PC-9 (cell line): ENCODE data around the gene FDPS. TPM values are rescaled to one million over a fixed set of nuclear protein-coding genes. Genes with fewer than 3 reads are reported as not detected.

Source experiments
- BruUV-seq: library from RNA; stranded (reverse); fragments of 400-500 nt; replicated peaks from 2 replicates; lab custom pipeline; 2021; lab: Mats Ljungman, UMichigan
- CTCF ChIA-PET: fragments of 300-600 bp; sonication (Branson Sonifier 250); formaldehyde crosslinking; loops from one replicate; lab custom pipeline; 2022; ENCODE audit warnings: antibody characterized with exemption; lab: Charles Lee
- POLR2A ChIA-PET: fragments of 300-600 bp; sonication (Branson Sonifier 250); formaldehyde crosslinking; loops from one replicate; lab custom pipeline; 2022; ENCODE audit warnings: antibody characterized with exemption; ENCODE audit not compliant: unreplicated experiment; lab: Charles Lee
- DNase-seq, 2 experiments: peaks; one replicate each; pipeline versions ENCODE4 v3.0.0 to v3.0.0-alpha.2; 2015 to 2022; ENCODE audit warnings: mixed read lengths in 1 of 2
- H2AFZ ChIP-seq: fragments of 200-600 bp; sonication (generic); 2 replicates; pipeline ENCODE4 v1.8.1; 2017; ENCODE audit warnings: antibody characterized with exemption
- H3F3A ChIP-seq: fragments of 200-600 bp; sonication (generic); 2 replicates; pipeline ENCODE4 v1.8.1; 2017; ENCODE audit warnings: antibody characterized with exemption, mild to moderate bottlenecking, low read depth; ENCODE audit not compliant: insufficient read depth
- H3K27ac ChIP-seq: fragments of 200-600 bp; sonication (generic); 2 replicates; pipeline ENCODE4 v1.6.1; 2016; ENCODE audit warnings: mixed run types
- H3K27me3 ChIP-seq: fragments of 200-600 bp; sonication (generic); 2 replicates; pipeline ENCODE4 v1.6.1; 2016; ENCODE audit warnings: low read depth, mixed run types; ENCODE audit not compliant: insufficient read depth
- H3K36me3 ChIP-seq: fragments of 200-600 bp; sonication (generic); 2 replicates; pipeline ENCODE4 v1.6.1; 2016; ENCODE audit warnings: low read depth, mixed run types
- H3K4me1 ChIP-seq: fragments of 200-600 bp; sonication (generic); replicated peaks from 2 replicates; pipeline ENCODE4 v1.6.1; 2016; ENCODE audit warnings: mixed run types; ENCODE audit not compliant: insufficient read depth
- H3K4me2 ChIP-seq: fragments of 200-600 bp; sonication (generic); 2 replicates; pipeline ENCODE4 v1.6.1; 2017; ENCODE audit warnings: mixed run types
- H3K4me3 ChIP-seq: fragments of 200-600 bp; sonication (generic); 2 replicates; pipeline ENCODE4 v1.6.1; 2016; ENCODE audit warnings: mixed run types
- H3K79me2 ChIP-seq: fragments of 200-600 bp; sonication (generic); 2 replicates; pipeline ENCODE4 v1.6.1; 2017; ENCODE audit warnings: low read depth, mixed run types
- H3K9me2 ChIP-seq: fragments of 200-600 bp; sonication (generic); 2 replicates; pipeline ENCODE4 v1.8.1; 2017; ENCODE audit warnings: mild to moderate bottlenecking; ENCODE audit not compliant: insufficient read depth
- H3K9me3 ChIP-seq: fragments of 200-600 bp; sonication (generic); 2 replicates; pipeline ENCODE4 v1.8.1; 2016; ENCODE audit warnings: low read depth; ENCODE audit not compliant: insufficient read depth
- H4K20me1 ChIP-seq: fragments of 200-600 bp; sonication (generic); 2 replicates; pipeline ENCODE4 v1.8.1; 2017; ENCODE audit not compliant: insufficient read depth
- CTCF ChIP-seq: fragments of 200-600 bp; sonication (generic); conservative IDR thresholded peaks from 2 replicates; pipeline ENCODE4 v1.6.1; 2017; ENCODE audit warnings: mixed run types, antibody characterized with exemption, mild to moderate bottlenecking, moderate library complexity
- EZH2 ChIP-seq: fragments of 200-600 bp; sonication (generic); IDR thresholded peaks from 2 replicates; pipeline ENCODE4 v1.8.0; 2017; ENCODE audit warnings: antibody characterized with exemption, low read depth
- intact Hi-C: fragments of 100-400 bp; cut with micrococcal nuclease; formaldehyde crosslinking; loops from one replicate; pipeline ENCODE4 v1.10.0; 2022; ENCODE audit not compliant: unreplicated experiment
- total RNA-seq: library from RNA; stranded (reverse); gene quantifications from 2 replicates; pipeline ENCODE4 v1.2.3, GENCODE V29; 2021

FDPS gene
- total RNA-seq, 1 experiment from 2014 or later = 568 TPM

GRCh38 chr1:155261493-155261851 lies 47.2 kb upstream of the FDPS start:
- Histone ChIP-seq H3K27ac (peak overlapping the region; percentile 36), H4K20me1 (no peaks in the 10 kb centered on the region), H3K4me2 (peak overlapping the region; percentile 99), H3K9me3 (no peaks in the 10 kb centered on the region), H3K4me1 (peaks cover 18% of the 10 kb centered on the region), H3K27me3 (no peaks in the 10 kb centered on the region), H3K4me3 (peak overlapping the region; percentile 89), H3K79me2 (peaks cover 19% of the 10 kb centered on the region), H3K9me2 (no peaks in the 10 kb centered on the region), H2AFZ (peak overlapping the region; percentile 86), H3F3A (peaks cover 64% of the 10 kb centered on the region), H3K36me3 (peaks cover 9% of the 10 kb centered on the region; the same call in 1 of the 2 replicates)
- CTCF ChIA-PET = no interaction called here
- TF ChIP-seq CTCF = no peak
- no peak for TF ChIP-seq EZH2
- POLR2A ChIA-PET = interaction anchor here (0.6 kb wide), 1 partner anchor 11 kb away, joined by 3 read pairs; no protein-coding TSS in a partner anchor
- BruUV-seq = no TSS peak
- DNase-seq = no peak
- intact Hi-C loops = loop anchor here (5.0 kb wide), 2 partner anchors 46 to 61 kb away; partner anchors contain the start of genes FDPS and RUSC1

GRCh38 chr1:155261852-155262673 lies 46.6 kb upstream of the FDPS start, which contains the start of gene SCAMP3:
SCAMP3 (minus strand) TSS chr1:155262360; CDS start chr1:155262151, 209 bp downstream.
- peak; percentile 91 to 96 for DNase-seq
- H3K9me2 ChIP-seq = no peaks in the 10 kb centered on the region
- ChIA-PET POLR2A (interaction anchor here (0.6 kb wide), 3 partner anchors 11 to 65 kb away, joined by 3 to 4 read pairs (median 3); no protein-coding TSS in a partner anchor), CTCF (no interaction called here)
- peak within 1 kb of the TSS; percentile 89 for H3K4me3 ChIP-seq
- H4K20me1 ChIP-seq = no peaks in the 10 kb centered on the region
- TF ChIP-seq CTCF (no peak), EZH2 (no peak)
- peak within 1 kb of the TSS; percentile 86 for H2AFZ ChIP-seq
- peaks cover 19% of the 10 kb centered on the region for H3K79me2 ChIP-seq
- intact Hi-C loops = loop anchor here (5.0 kb wide), 2 partner anchors 45 to 60 kb away; partner anchors contain the start of genes FDPS and RUSC1
- peak within 1 kb of the TSS; percentile 54 for H3K27ac ChIP-seq
- no peaks in the 10 kb centered on the region for H3K9me3 ChIP-seq
- H3K27me3 ChIP-seq = no peaks in the 10 kb centered on the region
- BruUV-seq = TSS peak; percentile 41
- H3K4me1 ChIP-seq = peaks cover 18% of the 10 kb centered on the region
- peaks cover 62% of the 10 kb centered on the region for H3F3A ChIP-seq
- H3K4me2 ChIP-seq = peak within 1 kb of the TSS; percentile 99
- H3K36me3 ChIP-seq = peaks cover 9% of the 10 kb centered on the region; the same call in 1 of the 2 replicates

- Histone ChIP-seq H3K36me3 (peaks cover 18% of the 10 kb centered on the region), H3K27ac (peak overlapping the region; percentile 54), H3K9me3 (no peaks in the 10 kb centered on the region), H3K4me3 (no peak overlapping the region), H3K79me2 (peaks cover 19% of the 10 kb centered on the region), H4K20me1 (no peaks in the 10 kb centered on the region), H3K27me3 (no peaks in the 10 kb centered on the region), H3K4me1 (peaks cover 18% of the 10 kb centered on the region), H3K9me2 (no peaks in the 10 kb centered on the region), H3F3A (peaks cover 65% of the 10 kb centered on the region), H3K4me2 (peak overlapping the region; percentile 99; the same call in 1 of the 2 replicates), H2AFZ (no peak overlapping the region)
- intact Hi-C loops = loop anchor here (5.0 kb wide), 2 partner anchors 44 to 59 kb away; partner anchors contain the start of genes FDPS and RUSC1
- no peak for DNase-seq
- ChIA-PET CTCF (no interaction called here), POLR2A (no interaction called here)
- no TSS peak for BruUV-seq
- TF ChIP-seq EZH2 = no peak
- TF ChIP-seq CTCF = no peak
Observed at GRCh38 chr1:155263067-155263466, 45.6 kb upstream of the FDPS start.
